K562 (cell line): Measurements from ENCODE around the gene KIF4B. TPM values are rescaled to one million over a fixed set of nuclear protein-coding genes. Genes with fewer than 3 reads are reported as not detected.
A peak's percentile ranks its signal among the peaks of the same experiment; 100 is the strongest.
"Not testable (repeated sequence)": the region's sequence is repeated elsewhere in the genome, so short reads cannot be mapped to it uniquely, and the experiment has no call there.

Experiments
- ATAC-seq: fragments of 200-7000 bp; cut with Tn5 transposase; 3 replicates; pipeline ENCODE4 v1.9.1; 2020; ENCODE audit warnings: moderate library complexity
- BruUV-seq: library from RNA; stranded (reverse); fragments of 400-500 nt; replicated peaks from 2 replicates; lab custom pipeline; 2021; lab: Mats Ljungman, UMichigan
- CTCF ChIA-PET: fragments of 300-600 bp; formaldehyde crosslinking; extraction: SDS; loops from one replicate; lab custom pipeline; 2021; ENCODE audit warnings: low intra/inter-chr PET ratio; lab: Yijun Ruan, JAX
- POLR2A ChIA-PET: fragments of 300-600, 350-650 bp; sonication (Branson Sonifier 250); formaldehyde crosslinking; extraction: SDS; loops from one replicate; lab custom pipeline; 2021; ENCODE audit warnings: antibody characterized with exemption, inconsistent platforms; lab: Yijun Ruan, JAX
- DNase-seq, 4 experiments: peaks; one replicate each; pipeline versions ENCODE4 v3.0.0 to v3.0.0-alpha.2; 2011 to 2018; ENCODE audit warnings: low spot score in 3 of 4, mixed read lengths in 3 of 4; ENCODE audit errors: extremely low read depth in 1 of 4
- FAIRE-seq: peaks from 2 replicates; lab custom pipeline; 2011; peaks lifted over from hg19 to GRCh38; lab: Jason Lieb, UNC
- H2AFZ ChIP-seq: 2 replicates; pipeline ENCODE4 v1.6.0; 2011; ENCODE audit warnings: low read depth, low read length, control low read depth, inconsistent platforms
- H3K27ac ChIP-seq: fragments of 200-600 bp; 3 replicates; pipeline ENCODE4 v1.8.0; 2011; ENCODE audit warnings: low read depth, mild to moderate bottlenecking, control low read depth, inconsistent platforms, low read length, moderate library complexity, mixed read lengths; ENCODE audit errors: extremely low read depth
- H3K27me3 ChIP-seq, 2 experiments: fragments of 300-600 bp in 1 of 2; 2 replicates in 1 of 2; 3 replicates in 1 of 2; pipeline versions ENCODE4 v1.6.0 to v1.8.0; 2011; ENCODE audit warnings: inconsistent platforms in 2 of 2, low read length in 2 of 2, mild to moderate bottlenecking in 1 of 2, mixed read lengths in 1 of 2, moderate library complexity in 1 of 2; ENCODE audit not compliant: control insufficient read depth in 2 of 2, insufficient read depth in 2 of 2
- H3K36me3 ChIP-seq: fragments of 300-600 bp; 3 replicates; pipeline ENCODE4 v1.8.0; 2011; ENCODE audit warnings: mild to moderate bottlenecking, low read length, inconsistent platforms; ENCODE audit not compliant: control insufficient read depth, insufficient read depth
- H3K4me1 ChIP-seq, 2 experiments: fragments of 200-600 bp in 1 of 2; replicated peaks in 1 of 2; 2 replicates in 1 of 2; 3 replicates in 1 of 2; pipeline versions ENCODE4 v1.5.1 to v1.8.0; 2011; ENCODE audit warnings: inconsistent platforms in 2 of 2, low read length in 2 of 2, mild to moderate bottlenecking in 1 of 2, mixed read lengths in 1 of 2, moderate library complexity in 1 of 2; ENCODE audit not compliant: control insufficient read depth in 2 of 2, insufficient read depth in 2 of 2
- H3K4me2 ChIP-seq: 2 replicates; pipeline ENCODE4 v1.6.1; 2011; ENCODE audit warnings: low read length, control low read depth, inconsistent platforms, mixed read lengths; ENCODE audit not compliant: insufficient read depth
- H3K4me3 ChIP-seq: fragments of 200-600 bp; sonication (generic), shearing (Covaris generic); 2 replicates; pipeline ENCODE4 v1.5.1; 2016; ENCODE audit warnings: control low read depth, inconsistent platforms
- H3K79me2 ChIP-seq: fragments of 200-600 bp; 3 replicates; pipeline ENCODE4 v1.8.0; 2011; ENCODE audit warnings: low read length, inconsistent platforms; ENCODE audit not compliant: control insufficient read depth, insufficient read depth
- H3K9ac ChIP-seq, 2 experiments: 2 replicates each; pipeline versions ENCODE4 v1.6.0 to v1.6.1; 2011; ENCODE audit warnings: low read depth in 2 of 2, low read length in 2 of 2, control low read depth in 1 of 2, inconsistent platforms in 1 of 2, mild to moderate bottlenecking in 1 of 2, mixed read lengths in 1 of 2; ENCODE audit not compliant: insufficient read depth in 1 of 2
- H3K9me1 ChIP-seq: one replicate; pipeline ENCODE4 v1.6.0; 2011; ENCODE audit warnings: inconsistent platforms, mild to moderate bottlenecking, low read length, moderate library complexity; ENCODE audit not compliant: control insufficient read depth, insufficient read depth
- H3K9me3 ChIP-seq: replicated peaks from 2 replicates; pipeline ENCODE4 v1.5.1; 2011; ENCODE audit warnings: low read depth, low read length, inconsistent platforms; ENCODE audit not compliant: control insufficient read depth, insufficient read depth
- H4K20me1 ChIP-seq: replicated peaks from 2 replicates; pipeline ENCODE4 v1.6.1; 2011; ENCODE audit warnings: low read length, inconsistent platforms, mixed read lengths; ENCODE audit not compliant: control insufficient read depth, insufficient read depth
- ASH1L ChIP-seq: fragments of 450-650 bp; IDR thresholded peaks from 2 replicates; pipeline ENCODE4 v1.6.1; 2018; ENCODE audit warnings: borderline replicate concordance, mild to moderate bottlenecking, low read depth; ENCODE audit not compliant: partially characterized antibody
- C11orf30 ChIP-seq: fragments of 450-650 bp; IDR thresholded peaks from 2 replicates; pipeline ENCODE4 v1.6.1; 2016; ENCODE audit warnings: low read depth, mild to moderate bottlenecking
- CHAMP1 ChIP-seq: fragments of 450-650 bp; IDR thresholded peaks from 2 replicates; pipeline ENCODE4 v1.6.1; 2016; ENCODE audit warnings: mild to moderate bottlenecking
- NFYB ChIP-seq: IDR thresholded peaks from 2 replicates; pipeline ENCODE4 v1.6.1; 2011; ENCODE audit warnings: mild to moderate bottlenecking, moderate library complexity; ENCODE audit not compliant: insufficient read length; ENCODE audit errors: extremely low read depth
- RBM25 ChIP-seq: fragments of 200-400 bp; formaldehyde crosslinking; IDR thresholded peaks from 2 replicates; pipeline ENCODE4 v1.6.1; 2018; ENCODE audit warnings: low read length, low read depth, moderate library complexity; ENCODE audit not compliant: severe bottlenecking
- ZNF316 ChIP-seq: fragments of 450-650 bp; IDR thresholded peaks from 2 replicates; pipeline ENCODE4 v1.6.1; 2016
- WGBS: fragments of 100-300 bp; shearing (Covaris generic); methylation state at CpG from one replicate; pipeline ENCODE4 v1.1.6; 2016; ENCODE audit warnings: low coverage, mixed read lengths; ENCODE audit not compliant: insufficient coverage; ENCODE audit errors: missing lambda C conversion rate; 5-methylcytosine and 5-hydroxymethylcytosine counted together
- in situ Hi-C: fragments of 300-500 bp; cut with MboI; formaldehyde crosslinking; loops from 4 replicates; pipeline ENCODE4 v1.15.0; 2018; ENCODE audit warnings: inconsistent platforms, mixed read lengths
- intact Hi-C: fragments of 100-400 bp; cut with micrococcal nuclease; formaldehyde crosslinking; loops from 2 replicates; pipeline ENCODE4 v1.14.2; 2022
- polyA plus RNA-seq, 8 experiments: library from polyadenylated mRNA; depleted of rRNA in 4 of 8; stranded (reverse) in 5 of 8; unstranded in 3 of 8; fragments of >200 nt; fragmentation: Nextera tagmentation in 2 of 8; fragmentation: Illumina TruSeq in 1 of 8; extraction: Ambion mirVana in 2 of 8; extraction: Trizol in 1 of 8; gene quantifications; 2 replicates each; pipeline versions ENCODE4 v1.2.1 to v1.2.3, GENCODE V29; 2011 to 2014; ENCODE audit warnings: inconsistent platforms in 1 of 8, missing spikeins in 1 of 8
- total RNA-seq, 7 experiments: library from RNA; depleted of rRNA in 6 of 7; stranded (reverse); fragments of >200 nt in 6 of 7; fragmentation: Illumina TruSeq in 2 of 7; extraction: Trizol in 2 of 7; gene quantifications; 2 replicates each; pipeline versions ENCODE4 v1.2.1 to v1.2.3, GENCODE V29; 2011 to 2021; ENCODE audit warnings: low replicate concordance in 1 of 7

Gene KIF4B
- total and polyA plus RNA-seq, 9 of the 15 experiments (the other 6 are each of a cell fraction or from before 2014, with no cell fraction given) = 0.01 to 0.09 (median 0.07) TPM; not detected in 2

GRCh38 chr5:154976082-154976481 is 37.5 kb upstream of the KIF4B start:
- H3K9ac ChIP-seq, H3K4me2 ChIP-seq, CTCF ChIA-PET, H2AFZ ChIP-seq, intact Hi-C loops, H3K9me3 ChIP-seq, H3K27me3 ChIP-seq, FAIRE-seq, H3K79me2 ChIP-seq, H3K4me3 ChIP-seq, H3K36me3 ChIP-seq, in situ Hi-C loops, H4K20me1 ChIP-seq, H3K9me1 ChIP-seq, DNase-seq, BruUV-seq, H3K4me1 ChIP-seq, H3K27ac ChIP-seq, ATAC-seq: not testable (repeated sequence)
- 81% methylated on average over 9 of the region's 9 CpGs for WGBS
- TF ChIP-seq RBM25 (peak; percentile 32), NFYB (peak; percentile 57), CHAMP1 (peak; percentile 44; the same call in 1 of the 2 replicates), ZNF316 (peak; percentile 70), C11orf30 (peak; percentile 12; the same call in 1 of the 2 replicates), ASH1L (peak; percentile 55)
- POLR2A ChIA-PET = interaction anchor here (0.7 kb wide), 1 partner anchor 505 kb away, joined by 3 read pairs; no protein-coding TSS in a partner anchor
